IPS-15b (cell line): ENCODE results near the gene LZTR1.
"Not testable (repeated sequence)": the region's sequence is repeated elsewhere in the genome, so short reads cannot be mapped to it uniquely, and the experiment has no call there.

ENCODE experiments used
- H3K27me3 ChIP-seq: one replicate; pipeline ENCODE4 v1.6.1; 2013; ENCODE audit warnings: low read length; ENCODE audit not compliant: control insufficient read depth, insufficient read depth
- H3K36me3 ChIP-seq: one replicate; pipeline ENCODE4 v1.6.1; 2013; ENCODE audit warnings: low read length; ENCODE audit not compliant: control insufficient read depth, insufficient read depth
- H3K4me1 ChIP-seq: one replicate; pipeline ENCODE4 v1.6.1; 2013; ENCODE audit warnings: mild to moderate bottlenecking, low read length; ENCODE audit not compliant: control insufficient read depth, insufficient read depth
- H3K4me3 ChIP-seq: one replicate; pipeline ENCODE4 v1.5.1; 2013; ENCODE audit warnings: low read depth, low read length
- H3K9ac ChIP-seq: one replicate; pipeline ENCODE4 v1.6.1; 2013; ENCODE audit warnings: low read depth, mild to moderate bottlenecking, low read length
- H3K9me3 ChIP-seq: one replicate; pipeline ENCODE4 v1.6.1; 2013; ENCODE audit warnings: mild to moderate bottlenecking, low read length; ENCODE audit not compliant: control insufficient read depth, insufficient read depth

Gene LZTR1

DNA sequence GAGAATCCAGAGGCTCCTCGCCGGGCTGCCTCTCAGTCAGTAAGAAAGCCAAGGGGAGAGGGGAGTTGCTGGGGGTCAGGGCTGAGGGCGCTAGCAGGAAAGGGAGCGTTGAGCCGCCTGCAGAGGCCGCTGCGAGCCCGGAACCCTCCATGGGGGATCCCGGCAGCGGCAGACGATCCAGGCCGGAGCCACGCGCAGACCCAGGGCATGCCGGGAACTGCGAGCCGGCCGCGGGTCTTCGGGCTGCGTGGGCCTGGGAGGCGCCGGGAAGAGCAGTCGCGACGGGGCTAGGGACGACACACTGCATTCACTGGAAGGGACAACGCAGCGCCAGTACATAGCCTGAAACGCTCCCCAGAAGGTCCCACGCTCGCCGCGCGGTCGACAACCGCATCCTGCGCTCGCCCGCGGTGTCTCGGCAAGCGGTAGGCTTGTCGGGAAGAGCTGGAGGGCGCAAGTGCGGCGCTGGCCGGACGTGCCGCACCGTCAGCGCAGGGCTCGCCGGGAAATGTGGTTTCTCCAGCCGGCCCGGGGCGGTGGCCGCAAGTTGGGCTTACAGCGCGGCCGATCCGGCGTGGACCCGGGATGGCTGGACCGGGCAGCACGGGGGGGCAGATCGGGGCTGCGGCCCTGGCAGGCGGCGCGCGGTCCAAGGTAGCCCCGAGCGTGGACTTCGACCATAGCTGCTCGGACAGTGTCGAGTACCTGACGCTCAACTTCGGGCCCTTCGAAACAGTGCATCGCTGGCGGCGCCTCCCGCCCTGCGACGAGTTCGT lies at the start of gene LZTR1:
TSS of gene LZTR1 (plus strand) at position 511 of the 776 bp plus-strand sequence. CDS start at position 586, 75 bp downstream.
- Histone ChIP-seq H3K9ac (peak within 1 kb of the TSS; percentile 89), H3K4me3 (peak within 1 kb of the TSS; percentile 69), H3K9me3 (no peaks in the 10 kb centered on the region), H3K27me3 (peaks cover 42% of the 10 kb centered on the region), H3K4me1 (peaks cover 17% of the 10 kb centered on the region), H3K36me3 (no peaks in the 10 kb centered on the region)

GRCh38 chr22:20933910-20934309 lies 48.2 kb upstream of the LZTR1 start:
- Histone ChIP-seq H3K9ac (no peak overlapping the region), H3K4me1 (no peaks in the 10 kb centered on the region), H3K9me3 (no peaks in the 10 kb centered on the region), H3K27me3 (no peaks in the 10 kb centered on the region), H3K4me3 (no peak overlapping the region), H3K36me3 (peaks cover 14% of the 10 kb centered on the region)

GRCh38 chr22:20935049-20935448 lies 47.0 kb upstream of the LZTR1 start:
- H3K9ac ChIP-seq, H3K4me3 ChIP-seq, H3K9me3 ChIP-seq, H3K27me3 ChIP-seq, H3K4me1 ChIP-seq: not testable (repeated sequence)
- peaks cover 14% of the 10 kb centered on the region for H3K36me3 ChIP-seq

DNA sequence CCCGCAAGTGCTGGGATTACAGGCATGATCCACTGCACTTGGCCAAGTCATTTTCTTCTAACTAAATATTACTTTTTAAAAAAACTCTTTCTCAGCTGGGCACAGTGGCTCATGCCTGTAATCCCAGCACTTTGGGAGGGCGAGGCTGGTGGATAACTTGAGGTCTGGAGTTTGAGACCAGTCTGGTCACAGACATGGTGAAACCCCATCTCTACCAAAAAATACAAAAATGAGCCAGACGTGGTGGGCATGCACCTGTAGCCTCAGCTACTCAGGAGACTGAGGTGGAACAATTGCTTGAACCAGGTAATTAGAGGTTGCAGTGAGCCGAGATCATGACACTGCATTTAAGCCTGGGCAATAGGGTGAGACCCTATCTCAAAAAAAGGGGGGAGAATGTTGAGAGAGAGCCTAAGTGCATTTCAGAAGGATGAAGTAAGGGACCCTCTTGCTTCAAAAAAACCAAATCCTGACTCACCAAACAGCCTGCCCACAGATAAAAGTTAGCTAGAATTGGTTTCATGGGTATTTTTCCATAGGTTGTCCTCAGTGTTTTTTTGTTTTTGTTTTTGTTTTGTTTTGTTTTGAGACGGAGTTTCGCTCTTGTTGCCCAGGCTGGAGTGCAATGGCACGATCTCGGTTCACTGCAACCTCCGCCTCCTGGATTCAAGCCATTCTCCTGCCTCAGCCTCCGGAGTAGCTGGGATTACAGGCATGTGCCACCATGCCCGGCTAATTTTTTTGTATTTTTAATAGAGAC lies 46.1 kb upstream of the LZTR1 start:
- H3K4me3 ChIP-seq, H3K27me3 ChIP-seq, H3K9ac ChIP-seq, H3K9me3 ChIP-seq, H3K4me1 ChIP-seq: not testable (repeated sequence)
- H3K36me3 ChIP-seq, result peaks cover 14% of the 10 kb centered on the region

GRCh38 chr22:20937031-20937793 lies 44.9 kb upstream of the LZTR1 start:
- no peak overlapping the region for H3K9ac ChIP-seq
- H3K36me3 ChIP-seq, result peaks cover 14% of the 10 kb centered on the region
- no peaks in the 10 kb centered on the region for H3K9me3 ChIP-seq
- H3K4me1 ChIP-seq, result no peaks in the 10 kb centered on the region
- no peak overlapping the region for H3K4me3 ChIP-seq
- no peaks in the 10 kb centered on the region for H3K27me3 ChIP-seq

DNA sequence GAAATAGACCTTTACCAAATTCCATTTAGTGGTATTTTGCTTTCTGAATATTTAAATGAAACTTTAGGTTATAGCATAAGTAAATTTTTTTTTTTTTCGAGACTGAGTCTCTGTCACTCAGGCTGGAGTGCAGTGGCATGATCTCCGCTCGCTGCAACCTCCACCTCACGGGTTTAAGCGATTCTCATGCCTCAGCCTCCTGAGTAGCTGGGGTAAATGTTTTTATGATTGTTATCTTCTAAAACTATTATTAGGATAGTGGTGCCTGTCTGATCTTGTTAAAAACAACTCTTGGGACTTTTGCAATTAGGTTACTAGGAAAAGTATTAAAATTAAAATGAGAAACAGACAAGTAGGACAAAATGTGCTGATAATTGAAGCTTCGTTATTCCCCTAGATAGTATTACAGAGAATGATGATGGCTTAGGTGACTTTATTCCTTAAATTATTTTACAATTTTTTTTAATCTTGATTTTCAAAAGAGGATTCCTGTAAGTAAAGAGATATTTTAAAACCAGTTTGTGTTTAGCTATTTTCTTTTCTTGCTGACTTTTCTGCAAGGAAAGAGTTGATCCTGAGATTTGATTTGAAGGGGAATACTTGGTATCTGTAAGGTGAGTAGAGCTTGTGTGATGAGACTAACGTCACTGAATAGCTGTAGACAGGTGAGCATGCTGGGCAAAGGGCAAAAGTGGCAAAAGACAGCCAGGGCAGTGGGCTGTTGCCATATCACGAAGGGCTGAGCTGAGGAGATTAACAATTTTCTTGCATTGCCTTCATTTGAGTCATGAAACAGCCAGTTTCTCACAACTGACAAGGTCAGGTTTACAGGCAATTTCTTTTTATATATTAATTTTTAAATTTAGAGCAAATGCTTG lies 44.1 kb upstream of the LZTR1 start:
- Histone ChIP-seq H3K4me1 (no peaks in the 10 kb centered on the region), H3K9me3 (no peaks in the 10 kb centered on the region), H3K4me3 (no peak overlapping the region), H3K27me3 (no peaks in the 10 kb centered on the region), H3K9ac (no peak overlapping the region), H3K36me3 (peaks cover 14% of the 10 kb centered on the region)

- H3K4me3 ChIP-seq, H3K9ac ChIP-seq, H3K4me1 ChIP-seq, H3K27me3 ChIP-seq, H3K36me3 ChIP-seq, H3K9me3 ChIP-seq: not testable (repeated sequence)
Measured at GRCh38 chr22:20939457-20940185, 42.5 kb upstream of the LZTR1 start.

- peaks cover 3% of the 10 kb centered on the region for H3K36me3 ChIP-seq
Measured at GRCh38 chr22:20940186-20940651, 41.9 kb upstream of the LZTR1 start.

DNA sequence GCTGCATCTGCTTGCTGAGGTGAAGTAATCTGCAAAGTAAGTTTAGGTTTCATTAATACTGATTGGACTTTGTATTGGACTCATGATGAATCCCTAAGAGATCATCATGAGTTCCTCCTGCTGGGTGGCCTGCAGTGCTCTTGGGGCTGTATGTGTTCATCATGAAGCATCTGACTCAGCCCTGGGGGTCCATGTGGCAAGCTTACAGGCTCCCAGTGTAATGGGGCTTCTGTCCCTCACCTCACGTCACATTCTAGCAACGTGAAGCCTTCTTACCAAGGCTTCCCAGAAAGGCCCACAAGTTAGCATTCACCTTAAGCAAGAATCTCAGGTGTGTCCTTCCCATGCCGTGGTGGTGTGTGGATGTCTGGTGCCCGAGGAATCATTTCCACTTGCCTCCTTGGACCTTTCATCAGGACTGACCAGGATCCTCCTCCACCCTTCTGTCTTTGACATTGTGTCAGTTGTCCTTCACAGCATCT lies 41.2 kb upstream of the LZTR1 start:
- Histone ChIP-seq H3K4me3 (no peak overlapping the region), H3K9ac (no peak overlapping the region), H3K27me3 (no peaks in the 10 kb centered on the region), H3K9me3 (no peaks in the 10 kb centered on the region), H3K4me1 (no peaks in the 10 kb centered on the region), H3K36me3 (peaks cover 3% of the 10 kb centered on the region)

More at GRCh38 chr22:20940186-20940651, 41.9 kb upstream of the LZTR1 start:
- Histone ChIP-seq H3K27me3 (no peaks in the 10 kb centered on the region), H3K9ac (no peak overlapping the region), H3K4me1 (no peaks in the 10 kb centered on the region), H3K9me3 (no peaks in the 10 kb centered on the region), H3K4me3 (no peak overlapping the region)

- not testable (repeated sequence) for H3K9ac ChIP-seq, H3K27me3 ChIP-seq, H3K9me3 ChIP-seq, H3K36me3 ChIP-seq, H3K4me3 ChIP-seq, H3K4me1 ChIP-seq
Measured at GRCh38 chr22:20942203-20942902, 39.7 kb upstream of the LZTR1 start.
